Cardiac fibroblast (primary cell): Measurements from ENCODE around the gene ALDH1L1.

Source experiments
- DNase-seq, 2 donors: peaks; one replicate each; pipeline versions ENCODE4 v3.0.0 to v3.0.0-alpha.2; 2010; ENCODE audit warnings: low read depth in 2 of 2
- H3K4me3 ChIP-seq, 2 donors: replicated peaks in 1 of 2; 1 replicate in 1 of 2; 2 replicates in 1 of 2; pipeline ENCODE4 v1.5.1; 2011; ENCODE audit warnings: low read depth in 2 of 2, low read length in 2 of 2, mild to moderate bottlenecking in 2 of 2, moderate library complexity in 1 of 2
- CTCF ChIP-seq: IDR thresholded peaks from one replicate; pipeline ENCODE4 v1.5.1; 2011; ENCODE audit warnings: low read depth, mild to moderate bottlenecking, low read length, inconsistent platforms

The ALDH1L1 gene

GRCh38 chr3:126064627-126065258 lies 115.6 kb downstream of the ALDH1L1 start:
- TF ChIP-seq CTCF, result no peak
- DNase-seq, result no peak
- H3K4me3 ChIP-seq, result no peak overlapping the region

- TF ChIP-seq CTCF, result no peak
- DNase-seq, result no peak
- H3K4me3 ChIP-seq, result no peak overlapping the region
Measured at GRCh38 chr3:126063358-126063965, 116.9 kb downstream of the ALDH1L1 start.

GRCh38 chr3:126061301-126062032 lies 118.9 kb downstream of the ALDH1L1 start:
- TF ChIP-seq CTCF, result no peak

GRCh38 chr3:126060613-126061145 lies 119.7 kb downstream of the ALDH1L1 start:
- H3K4me3 ChIP-seq, result no peak overlapping the region
- DNase-seq, result no peak
- TF ChIP-seq CTCF, result no peak

More at GRCh38 chr3:126061301-126062032, 118.9 kb downstream of the ALDH1L1 start:
- no peak for DNase-seq
- H3K4me3 ChIP-seq, result no peak overlapping the region

GRCh38 chr3:126058666-126059065 lies 121.7 kb downstream of the ALDH1L1 start:
- DNase-seq, result no peak
- no peak for TF ChIP-seq CTCF
- H3K4me3 ChIP-seq, result no peak overlapping the region

GRCh38 chr3:126057936-126058335 lies 122.5 kb downstream of the ALDH1L1 start:
- no peak for TF ChIP-seq CTCF
- no peak overlapping the region for H3K4me3 ChIP-seq
- DNase-seq, result no peak
